ENCODE measurements around the gene SF3A2.

GRCh38 chr19:2228157-2229030 is 8.2 kb upstream of the SF3A2 start:
- TF ChIP-seq EZH2 (IDR thresholded peaks at IDR 0.05; ENCODE audit: borderline replicate concordance, low read depth, low read length, severe bottlenecking) (no peak), POLR2A (IDR thresholded peaks at IDR 0.05; ENCODE audit: low read depth, low read length) (no peak), CTCF (IDR thresholded peaks at IDR 0.05; ENCODE audit: extremely low read depth in 1 of 2, insufficient read depth in 1 of 2, low read depth in 1 of 2, low read length in 2 of 2) (no peak), FOS (IDR thresholded peaks at IDR 0.05; ENCODE audit: borderline replicate concordance, insufficient read depth, low read length) (no peak), MAX (IDR thresholded peaks at IDR 0.05; ENCODE audit: insufficient read depth, insufficient read length) (no peak)

Data from endothelial cell of umbilical vein (primary cell).